GM12891 (cell line): ENCODE results near the gene IRX1.

Experiments
- DNase-seq: peaks from one replicate; pipeline ENCODE4 v3.0.0; 2011; ENCODE audit warnings: low spot score; ENCODE audit not compliant: insufficient read length
- FAIRE-seq: peaks from 2 replicates; lab custom pipeline; 2011; peaks lifted over from hg19 to GRCh38; lab: Jason Lieb, UNC
- PAX5 ChIP-seq: IDR thresholded peaks from 2 replicates; pipeline ENCODE4 v1.6.1; 2011; ENCODE audit warnings: low read length, moderate library complexity, mild to moderate bottlenecking; ENCODE audit not compliant: insufficient read depth, severe bottlenecking
- POLR2A ChIP-seq: IDR thresholded peaks from 2 replicates; pipeline ENCODE4 v1.6.1; 2011; ENCODE audit warnings: low read depth, low read length, control low read depth
- POLR2AphosphoS5 ChIP-seq: IDR thresholded peaks from 2 replicates; pipeline ENCODE4 v1.6.1; 2011; ENCODE audit warnings: low read depth, low read length, control low read depth
- POU2F2 ChIP-seq: IDR thresholded peaks from 2 replicates; pipeline ENCODE4 v1.6.1; 2011; ENCODE audit warnings: low read depth, mild to moderate bottlenecking, control low read depth, low read length, moderate library complexity
- SPI1 ChIP-seq: IDR thresholded peaks from 2 replicates; pipeline ENCODE4 v1.6.1; 2011; ENCODE audit warnings: low read depth, low read length, control low read depth
- TAF1 ChIP-seq: IDR thresholded peaks from 2 replicates; pipeline ENCODE4 v1.6.1; 2011; ENCODE audit warnings: low read depth, low read length, control low read depth

IRX1 gene

DNA sequence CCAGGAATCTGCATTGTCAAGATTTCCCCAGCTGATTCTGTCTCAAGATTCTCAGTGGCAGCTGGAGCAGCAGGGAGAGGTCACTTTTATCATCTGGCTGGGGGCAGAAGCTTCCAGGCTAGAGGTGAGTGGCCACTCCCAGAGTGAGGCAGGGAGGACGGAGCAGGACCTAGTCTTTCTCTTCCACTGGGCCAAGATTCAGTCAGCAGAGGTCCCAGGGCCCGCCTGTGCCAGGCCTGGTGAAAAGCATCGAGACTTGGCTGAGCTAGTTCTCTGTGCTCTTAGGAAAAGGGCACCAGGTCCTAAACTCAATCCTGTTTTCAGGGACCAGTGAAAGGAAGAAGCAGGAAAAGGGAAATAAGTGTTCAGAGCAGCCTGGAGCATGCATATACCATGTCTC, 46.6 kb downstream of the IRX1 start:
- no peak for TF ChIP-seq TAF1
- no peak for TF ChIP-seq POLR2AphosphoS5
- no peak for TF ChIP-seq POLR2A
- no peak for TF ChIP-seq POU2F2
- TF ChIP-seq PAX5 = no peak
- TF ChIP-seq SPI1 = no peak
- no peak for FAIRE-seq
- no peak for DNase-seq

DNA sequence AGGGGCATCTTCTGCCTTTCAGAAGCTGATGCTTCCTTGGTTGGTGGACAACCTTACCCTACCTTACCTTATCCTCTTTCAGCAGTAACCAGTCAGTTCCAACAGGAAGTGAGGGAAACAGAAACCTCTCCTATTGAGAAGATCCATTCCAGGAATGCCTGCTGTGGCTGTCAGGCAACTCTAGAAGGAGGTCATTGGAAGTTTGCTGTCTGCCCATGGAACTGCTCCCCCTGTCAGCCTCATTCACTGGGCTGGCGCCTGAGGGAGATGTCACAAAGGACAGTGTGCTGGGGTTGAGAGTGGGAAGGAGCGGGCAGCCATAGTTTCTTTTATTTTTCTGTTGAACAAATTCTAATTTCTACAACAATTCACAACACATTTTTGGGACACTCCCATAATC, 54.7 kb downstream of the IRX1 start:
- no peak for DNase-seq
- TF ChIP-seq POLR2A = no peak
- no peak for TF ChIP-seq POU2F2
- TF ChIP-seq POLR2AphosphoS5 = no peak
- no peak for TF ChIP-seq PAX5
- no peak for TF ChIP-seq TAF1
- no peak for TF ChIP-seq SPI1
- no peak for FAIRE-seq

DNA sequence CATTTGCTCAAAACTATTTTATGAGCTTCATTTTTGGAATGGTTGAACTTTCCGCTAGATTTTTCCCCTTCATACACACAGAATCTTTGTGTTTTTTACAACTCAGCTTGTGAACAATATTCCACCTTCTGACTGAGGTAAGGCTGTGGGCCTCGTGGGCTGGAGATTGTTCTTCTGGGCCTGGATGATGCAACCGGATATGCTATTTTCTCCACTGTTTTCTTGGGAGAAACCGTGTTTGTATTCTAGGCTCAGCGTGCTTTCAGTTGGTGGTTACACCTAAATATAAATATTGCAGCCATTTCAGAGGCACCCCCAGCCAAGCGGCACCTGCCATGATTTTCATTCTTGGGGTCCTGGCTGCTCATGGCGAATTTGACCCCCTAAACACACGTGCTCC, 55.2 kb downstream of the IRX1 start:
- no peak for DNase-seq
- no peak for TF ChIP-seq POLR2AphosphoS5
- TF ChIP-seq PAX5 = no peak
- no peak for TF ChIP-seq POU2F2
- TF ChIP-seq TAF1 = no peak
- no peak for TF ChIP-seq SPI1
- no peak for TF ChIP-seq POLR2A
- FAIRE-seq = no peak
